Smooth muscle cell (in vitro differentiated cells): ENCODE results near the gene NDUFC2. TPM values are rescaled to one million over a fixed set of nuclear protein-coding genes. Genes with fewer than 3 reads are reported as not detected.
"Not testable (repeated sequence)": the region's sequence is repeated elsewhere in the genome, so short reads cannot be mapped to it uniquely, and the experiment has no call there.

ENCODE experiments used
- DNase-seq: peaks from one replicate; lab custom pipeline; 2025; ENCODE audit not compliant: unreplicated experiment; lab: John Stamatoyannopoulos, UW
- H2AFZ ChIP-seq: fragments of 200-600 bp; sonication (generic); 2 replicates; pipeline ENCODE4 v1.6.0; 2016; ENCODE audit warnings: antibody characterized with exemption, low read depth, mild to moderate bottlenecking
- H3F3A ChIP-seq: fragments of 200-600 bp; sonication (generic); 2 replicates; pipeline ENCODE4 v1.6.0; 2017; ENCODE audit warnings: antibody characterized with exemption, low read depth
- H3K27ac ChIP-seq: fragments of 200-600 bp; sonication (generic); 2 replicates; pipeline ENCODE4 v1.5.1; 2016; ENCODE audit warnings: low read depth, mild to moderate bottlenecking
- H3K27me3 ChIP-seq: fragments of 200-600 bp; sonication (generic); 2 replicates; pipeline ENCODE4 v1.6.1; 2016; ENCODE audit warnings: low read depth, mild to moderate bottlenecking
- H3K36me3 ChIP-seq: fragments of 200-600 bp; sonication (generic); 2 replicates; pipeline ENCODE4 v1.5.1; 2016; ENCODE audit warnings: low read depth
- H3K4me1 ChIP-seq: fragments of 200-600 bp; sonication (generic); 2 replicates; pipeline ENCODE4 v1.5.1; 2016; ENCODE audit warnings: low read depth
- H3K4me2 ChIP-seq: fragments of 200-600 bp; sonication (generic); 2 replicates; pipeline ENCODE4 v1.6.0; 2016; ENCODE audit warnings: mild to moderate bottlenecking
- H3K4me3 ChIP-seq: fragments of 200-600 bp; sonication (generic); 2 replicates; pipeline ENCODE4 v1.5.1; 2016; ENCODE audit warnings: mild to moderate bottlenecking
- H3K79me2 ChIP-seq: fragments of 200-600 bp; sonication (generic); 2 replicates; pipeline ENCODE4 v1.6.0; 2016; ENCODE audit warnings: low read depth, mild to moderate bottlenecking
- H3K9ac ChIP-seq: fragments of 200-600 bp; sonication (generic); 2 replicates; pipeline ENCODE4 v1.6.0; 2016; ENCODE audit warnings: low read depth
- H3K9me3 ChIP-seq: fragments of 200-600 bp; sonication (generic); replicated peaks from 2 replicates; pipeline ENCODE4 v1.5.1; 2016; ENCODE audit warnings: low read depth
- H4K20me1 ChIP-seq: fragments of 200-600 bp; sonication (generic); 2 replicates; pipeline ENCODE4 v1.6.0; 2016; ENCODE audit warnings: low read depth
- WGBS: methylation state at CpG from one replicate; pipeline ENCODE4 v1.1.7; 2016; ENCODE audit warnings: low lambda C conversion rate; 5-methylcytosine and 5-hydroxymethylcytosine counted together
- polyA plus RNA-seq: library from polyadenylated mRNA; unstranded; fragments of >200 nt; fragmentation: Nextera tagmentation; extraction: Ambion mirVana; gene quantifications from 2 replicates; pipeline ENCODE4 v1.2.1, GENCODE V29; 2016
- total RNA-seq: library from RNA; depleted of rRNA; stranded (reverse); fragments of >200 nt; gene quantifications from 2 replicates; pipeline ENCODE4 v1.2.3, GENCODE V29; 2014
- TF ChIP-seq, protein P1 (sequence below): fragments of 200-600 bp; sonication (generic); IDR thresholded peaks from 2 replicates; pipeline ENCODE4 v1.5.1; 2017; ENCODE audit warnings: borderline replicate concordance, mild to moderate bottlenecking, antibody characterized with exemption; ENCODE audit not compliant: insufficient read depth, poor library complexity, severe bottlenecking

NDUFC2 gene
- total and polyA plus RNA-seq, 2 experiments from 2014 or later, result 164 to 472 TPM

DNA sequence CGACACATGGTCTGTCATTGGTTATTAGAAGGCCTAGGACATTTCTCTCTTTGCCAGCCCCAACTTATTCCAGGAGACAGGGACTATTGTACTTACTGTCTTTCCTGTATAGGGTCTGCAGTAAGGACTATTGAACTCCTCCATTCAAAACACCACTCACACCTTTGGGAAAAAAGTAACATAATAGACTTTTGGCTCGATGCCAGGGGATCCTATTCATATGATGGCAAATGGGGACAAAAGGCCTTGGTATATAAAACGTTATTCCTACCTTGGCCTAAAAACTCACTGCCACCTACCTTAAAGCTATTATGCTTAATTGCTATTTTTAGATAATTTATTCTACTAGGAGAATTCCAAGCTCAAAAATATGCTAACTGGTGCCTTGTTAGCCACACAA lies 6.3 kb upstream of the NDUFC2 start:
- no peaks in the 10 kb centered on the region for H3K4me1 ChIP-seq
- H3K4me3 ChIP-seq, result no peak overlapping the region
- H3K27ac ChIP-seq, result no peak overlapping the region
- TF ChIP-seq, protein P1, sequence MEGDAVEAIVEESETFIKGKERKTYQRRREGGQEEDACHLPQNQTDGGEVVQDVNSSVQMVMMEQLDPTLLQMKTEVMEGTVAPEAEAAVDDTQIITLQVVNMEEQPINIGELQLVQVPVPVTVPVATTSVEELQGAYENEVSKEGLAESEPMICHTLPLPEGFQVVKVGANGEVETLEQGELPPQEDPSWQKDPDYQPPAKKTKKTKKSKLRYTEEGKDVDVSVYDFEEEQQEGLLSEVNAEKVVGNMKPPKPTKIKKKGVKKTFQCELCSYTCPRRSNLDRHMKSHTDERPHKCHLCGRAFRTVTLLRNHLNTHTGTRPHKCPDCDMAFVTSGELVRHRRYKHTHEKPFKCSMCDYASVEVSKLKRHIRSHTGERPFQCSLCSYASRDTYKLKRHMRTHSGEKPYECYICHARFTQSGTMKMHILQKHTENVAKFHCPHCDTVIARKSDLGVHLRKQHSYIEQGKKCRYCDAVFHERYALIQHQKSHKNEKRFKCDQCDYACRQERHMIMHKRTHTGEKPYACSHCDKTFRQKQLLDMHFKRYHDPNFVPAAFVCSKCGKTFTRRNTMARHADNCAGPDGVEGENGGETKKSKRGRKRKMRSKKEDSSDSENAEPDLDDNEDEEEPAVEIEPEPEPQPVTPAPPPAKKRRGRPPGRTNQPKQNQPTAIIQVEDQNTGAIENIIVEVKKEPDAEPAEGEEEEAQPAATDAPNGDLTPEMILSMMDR, result no peak
- H2AFZ ChIP-seq, result no peak overlapping the region
- no peaks in the 10 kb centered on the region for H4K20me1 ChIP-seq
- no peaks in the 10 kb centered on the region for H3F3A ChIP-seq
- 89% methylated on average over 3 of the region's 3 CpGs for WGBS
- H3K79me2 ChIP-seq, result no peaks in the 10 kb centered on the region
- no peaks in the 10 kb centered on the region for H3K36me3 ChIP-seq
- no peak for DNase-seq
- H3K9ac ChIP-seq, result no peak overlapping the region
- no peaks in the 10 kb centered on the region for H3K9me3 ChIP-seq
- H3K27me3 ChIP-seq, result no peaks in the 10 kb centered on the region
- H3K4me2 ChIP-seq, result no peak overlapping the region

DNA sequence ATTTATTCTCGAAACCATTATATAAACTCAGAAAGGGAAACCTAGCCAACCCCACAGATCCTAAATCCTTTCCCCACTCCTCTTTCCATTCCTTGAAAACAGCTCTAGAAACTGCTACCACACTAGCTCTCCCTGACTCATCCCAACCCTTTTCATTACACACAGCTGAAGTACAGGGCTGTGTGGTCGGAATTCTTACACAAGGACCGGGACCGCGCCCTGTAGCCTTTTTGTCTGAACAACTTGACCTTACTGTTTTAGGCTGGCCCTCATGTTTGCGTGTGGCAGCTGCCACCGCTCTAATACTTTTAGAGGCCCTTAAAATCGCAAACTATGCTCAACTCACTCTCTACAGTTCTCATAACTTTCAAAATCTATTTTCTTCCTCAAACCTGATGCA lies 4.8 kb upstream of the NDUFC2 start:
- DNase-seq, result not testable (repeated sequence)

DNA sequence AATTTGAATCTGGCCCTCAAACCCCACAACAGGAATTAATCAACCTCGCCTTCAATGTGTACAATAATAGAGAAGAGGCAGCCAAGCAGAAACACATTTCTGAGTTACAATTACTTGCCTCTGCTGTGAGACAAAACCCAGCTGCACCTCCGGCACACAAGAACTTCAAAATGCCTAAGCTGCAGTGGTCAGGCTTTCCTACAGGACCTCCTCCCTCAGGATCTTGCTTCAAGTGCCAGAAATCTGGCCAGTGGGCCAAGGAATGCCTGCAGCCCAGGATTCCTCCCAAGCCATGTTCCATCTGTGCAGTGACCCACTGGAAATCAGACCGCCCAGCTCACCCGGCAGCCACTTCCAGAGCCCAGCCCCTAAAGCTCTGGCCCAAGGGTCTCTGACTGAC lies 3.4 kb upstream of the NDUFC2 start:
- WGBS, result 86% methylated on average over 4 of the region's 4 CpGs
- no peaks in the 10 kb centered on the region for H3K9me3 ChIP-seq
- H3F3A ChIP-seq, result no peaks in the 10 kb centered on the region
- no peak overlapping the region for H3K9ac ChIP-seq
- H3K27ac ChIP-seq, result no peak overlapping the region
- H2AFZ ChIP-seq, result no peak overlapping the region
- H3K4me2 ChIP-seq, result no peak overlapping the region
- peaks cover 9% of the 10 kb centered on the region for H4K20me1 ChIP-seq
- no peak overlapping the region for H3K4me3 ChIP-seq
- no peaks in the 10 kb centered on the region for H3K36me3 ChIP-seq
- TF ChIP-seq, protein P1, result no peak
- no peak for DNase-seq
- H3K27me3 ChIP-seq, result no peaks in the 10 kb centered on the region
- H3K4me1 ChIP-seq, result peaks cover 5% of the 10 kb centered on the region
- H3K79me2 ChIP-seq, result peaks cover 22% of the 10 kb centered on the region

More for the DNA sequence above, 4.8 kb upstream of the NDUFC2 start:
- H3K9me3 ChIP-seq, H2AFZ ChIP-seq, H3K36me3 ChIP-seq, H3K79me2 ChIP-seq, H3K9ac ChIP-seq, H3K27me3 ChIP-seq, H3K4me3 ChIP-seq, H3K27ac ChIP-seq, H3F3A ChIP-seq, H3K4me2 ChIP-seq, H3K4me1 ChIP-seq, H4K20me1 ChIP-seq: not testable (repeated sequence)
- WGBS, result 89% methylated on average over 8 of the region's 8 CpGs

DNA sequence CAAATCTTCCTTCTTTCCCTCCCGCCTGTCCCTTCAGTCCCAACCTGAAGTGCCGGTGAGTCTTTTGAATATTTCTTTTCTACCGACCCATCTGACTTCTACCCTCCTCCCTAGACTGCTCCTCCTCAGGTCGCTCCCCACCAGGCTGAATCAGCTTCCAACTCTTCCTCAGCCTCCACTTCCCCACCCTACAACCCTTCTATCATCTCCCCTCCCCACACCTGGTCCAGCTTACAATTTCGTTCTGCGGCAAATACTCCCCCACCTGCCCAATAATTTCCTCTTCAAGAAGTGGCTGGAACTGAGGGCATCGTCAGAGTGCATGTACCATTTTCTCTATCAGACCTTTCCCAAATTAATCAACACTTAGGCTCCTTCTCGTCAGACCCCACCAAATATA lies 2.5 kb upstream of the NDUFC2 start:
- no peak for DNase-seq
- no peak overlapping the region for H3K4me2 ChIP-seq
- TF ChIP-seq, protein P1, result no peak
- peaks cover 31% of the 10 kb centered on the region for H3K79me2 ChIP-seq
- peaks cover 17% of the 10 kb centered on the region for H4K20me1 ChIP-seq
- no peak overlapping the region for H3K27ac ChIP-seq
- WGBS, result 87% methylated on average over 8 of the region's 8 CpGs
- H2AFZ ChIP-seq, result no peak overlapping the region
- H3F3A ChIP-seq, result no peaks in the 10 kb centered on the region
- H3K4me3 ChIP-seq, result no peak overlapping the region
- peaks cover 10% of the 10 kb centered on the region for H3K4me1 ChIP-seq
- H3K36me3 ChIP-seq, result no peaks in the 10 kb centered on the region
- H3K27me3 ChIP-seq, result no peaks in the 10 kb centered on the region
- no peaks in the 10 kb centered on the region for H3K9me3 ChIP-seq
- no peak overlapping the region for H3K9ac ChIP-seq
